ENCODE results near the gene CRIP2. TPM values are rescaled to one million over a fixed set of nuclear protein-coding genes. Genes with fewer than 3 reads are reported as not detected.

Gene CRIP2
- total and polyA plus RNA-seq, 9 donors: 144 to 335 (median 235) TPM

DNA sequence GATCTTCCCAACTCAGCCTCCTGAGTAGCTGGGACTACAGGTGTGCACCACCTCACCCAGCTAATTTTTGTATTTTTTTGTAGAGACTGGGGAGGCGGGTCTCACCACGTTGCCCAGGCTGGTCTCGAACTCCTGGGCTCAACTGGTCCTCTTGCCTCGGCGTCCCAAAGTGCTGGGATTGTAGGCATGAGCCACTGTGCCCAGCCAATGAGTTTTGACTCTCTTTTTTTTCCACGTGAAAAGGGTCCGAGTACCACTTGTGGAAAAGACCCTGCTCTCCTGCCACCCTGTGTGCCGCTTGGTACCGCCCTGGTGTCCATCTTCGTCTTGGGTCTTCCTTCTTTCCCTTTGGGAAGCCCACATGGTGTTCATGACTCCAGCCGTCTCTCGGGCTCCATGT is 34.0 kb downstream of the CRIP2 start:
- no peaks in the 10 kb centered on the region for H3K4me1 ChIP-seq (ENCODE audit: control insufficient read depth, insufficient read depth, low read length)
- peaks cover 25% of the 10 kb centered on the region for H3K27me3 ChIP-seq (ENCODE audit: control insufficient read depth, insufficient read depth, low read length)
- H3K9me3 ChIP-seq (replicated peaks; ENCODE audit: control insufficient read depth, low read depth, low read length): no peaks in the 10 kb centered on the region
- no peak for DNase-seq
- WGBS (ENCODE audit: insufficient coverage): 87% methylated on average over 9 of the region's 12 CpGs
- no peaks in the 10 kb centered on the region for H3K36me3 ChIP-seq (ENCODE audit: control insufficient read depth, insufficient read depth, low read length)
- no peak overlapping the region for H3K27ac ChIP-seq (ENCODE audit: low read length)
- H3K4me3 ChIP-seq (ENCODE audit: low read length): no peak overlapping the region

DNA sequence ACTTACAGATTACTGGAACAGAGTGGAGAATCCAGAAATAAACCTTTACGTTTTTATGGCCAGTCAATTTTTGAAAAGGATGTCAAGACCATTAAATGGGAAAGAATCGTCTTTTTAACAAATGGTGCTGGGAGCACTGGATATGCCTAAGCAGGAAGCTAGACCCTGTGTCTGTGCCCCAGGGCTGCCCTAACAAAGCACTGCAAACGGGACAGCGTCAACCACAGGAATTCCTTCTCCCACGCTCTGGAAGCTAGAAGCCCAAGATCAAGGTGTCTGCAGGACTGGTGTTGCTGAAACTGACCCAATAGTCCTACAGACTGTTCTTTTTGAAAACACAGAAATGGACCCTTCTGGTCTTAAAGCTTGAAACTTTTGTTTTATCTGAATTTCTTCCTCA is 42.5 kb downstream of the CRIP2 start:
- WGBS (ENCODE audit: insufficient coverage): 43% methylated on average over 5 of the region's 5 CpGs
- Histone ChIP-seq H3K9me3 (replicated peaks; ENCODE audit: control insufficient read depth, low read depth, low read length) (no peaks in the 10 kb centered on the region), H3K4me1 (ENCODE audit: control insufficient read depth, insufficient read depth, low read length) (no peaks in the 10 kb centered on the region), H3K36me3 (ENCODE audit: control insufficient read depth, insufficient read depth, low read length) (no peaks in the 10 kb centered on the region), H3K4me3 (ENCODE audit: low read length) (no peak overlapping the region), H3K27ac (ENCODE audit: low read length) (no peak overlapping the region), H3K27me3 (ENCODE audit: control insufficient read depth, insufficient read depth, low read length) (peaks cover 17% of the 10 kb centered on the region)
- no peak for DNase-seq

- H3K27ac ChIP-seq (ENCODE audit: low read length): no peak overlapping the region
- no peak for DNase-seq
- 65% methylated on average over 3 of the region's 14 CpGs for WGBS (ENCODE audit: insufficient coverage)
- no peaks in the 10 kb centered on the region for H3K4me1 ChIP-seq (ENCODE audit: control insufficient read depth, insufficient read depth, low read length)
- no peaks in the 10 kb centered on the region for H3K36me3 ChIP-seq (ENCODE audit: control insufficient read depth, insufficient read depth, low read length)
- H3K27me3 ChIP-seq (ENCODE audit: control insufficient read depth, insufficient read depth, low read length): peaks cover 20% of the 10 kb centered on the region
- no peak overlapping the region for H3K4me3 ChIP-seq (ENCODE audit: low read length)
- H3K9me3 ChIP-seq (replicated peaks; ENCODE audit: control insufficient read depth, low read depth, low read length): no peaks in the 10 kb centered on the region
Observed at GRCh38 chr14:105519946-105520698, 45.5 kb downstream of the CRIP2 start.

DNA sequence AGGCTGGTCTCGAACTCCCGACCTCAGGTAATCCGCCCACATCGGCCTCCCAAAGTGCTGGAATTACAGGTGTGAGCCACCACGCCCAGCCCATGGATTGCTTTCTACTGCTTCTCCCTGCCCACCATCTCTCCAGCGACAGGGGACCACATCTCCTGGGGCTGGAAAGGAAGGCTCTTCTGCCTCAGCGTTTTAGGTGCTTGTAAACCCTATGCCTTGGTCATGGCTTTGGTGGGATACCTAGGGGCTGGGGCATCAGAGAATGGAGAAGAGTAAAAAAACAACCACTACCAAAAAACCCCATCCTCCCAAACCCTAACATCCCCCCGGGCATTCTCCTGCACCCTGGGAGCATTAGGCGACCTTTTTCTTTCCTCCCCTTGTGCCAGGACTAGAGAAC is 50.7 kb downstream of the CRIP2 start:
- Histone ChIP-seq H3K9me3 (replicated peaks; ENCODE audit: control insufficient read depth, low read depth, low read length) (no peaks in the 10 kb centered on the region), H3K4me1 (ENCODE audit: control insufficient read depth, insufficient read depth, low read length) (peaks cover 28% of the 10 kb centered on the region), H3K27me3 (ENCODE audit: control insufficient read depth, insufficient read depth, low read length) (peaks cover 51% of the 10 kb centered on the region), H3K4me3 (ENCODE audit: low read length) (no peak overlapping the region), H3K36me3 (ENCODE audit: control insufficient read depth, insufficient read depth, low read length) (no peaks in the 10 kb centered on the region), H3K27ac (ENCODE audit: low read length) (no peak overlapping the region)
- WGBS (ENCODE audit: insufficient coverage): 81% methylated on average over 5 of the region's 9 CpGs
- peak; percentile 17 for DNase-seq

DNA sequence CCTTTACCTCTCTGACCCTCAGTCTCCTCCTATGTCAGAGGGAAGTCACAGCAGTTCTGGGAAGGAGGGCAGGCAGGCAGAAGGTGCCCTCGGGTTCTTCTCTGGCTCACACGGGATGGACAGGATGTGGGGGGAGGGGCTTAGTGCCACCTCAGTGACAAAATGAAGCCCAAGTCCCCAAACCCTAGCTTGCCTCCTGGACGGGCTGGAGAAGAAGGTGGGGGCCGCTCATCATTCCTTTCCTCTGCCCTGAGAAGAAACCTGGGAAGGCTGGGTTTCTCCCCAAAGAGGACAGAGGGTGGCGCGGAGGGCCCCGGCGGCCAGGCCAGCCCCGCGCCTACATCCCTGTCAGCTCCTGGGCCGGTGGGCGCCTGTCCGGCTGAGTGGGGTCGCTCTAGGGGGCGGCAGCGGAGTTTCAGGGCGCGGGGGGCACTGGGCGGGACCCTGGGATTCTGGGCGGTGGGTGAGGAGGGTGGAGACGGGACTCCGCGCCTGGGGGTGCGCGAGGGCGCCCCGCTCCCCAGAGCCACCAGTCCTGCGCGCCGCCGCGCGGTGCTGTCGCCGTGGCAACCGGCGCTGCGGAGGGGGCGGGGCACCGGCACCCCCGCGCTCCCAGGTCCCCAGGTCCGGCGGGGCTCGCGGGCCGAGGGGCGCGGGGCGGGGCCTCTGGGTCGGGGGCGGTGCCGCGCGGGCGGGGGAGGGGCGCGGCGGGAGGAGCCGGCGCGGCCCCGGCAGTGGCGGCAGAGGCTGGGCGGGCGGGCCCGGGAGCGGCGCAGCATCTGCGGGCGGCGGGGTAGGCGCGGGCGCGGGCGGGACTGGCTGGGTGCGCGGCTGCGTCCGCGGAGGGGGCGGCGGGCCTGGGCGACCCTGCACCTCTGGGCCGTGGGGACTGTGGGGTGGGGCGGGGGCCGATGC is 51.5 kb downstream of the CRIP2 start, which contains the start of gene TMEM121:
TSS of gene TMEM121 (plus strand) at position 723 of the 915 bp plus-strand sequence. CDS start 2,252 bp downstream, outside the sequence.
- DNase-seq: peak; percentile 38
- no peaks in the 10 kb centered on the region for H3K36me3 ChIP-seq (ENCODE audit: control insufficient read depth, insufficient read depth, low read length)
- peaks cover 51% of the 10 kb centered on the region for H3K27me3 ChIP-seq (ENCODE audit: control insufficient read depth, insufficient read depth, low read length)
- peaks cover 28% of the 10 kb centered on the region for H3K4me1 ChIP-seq (ENCODE audit: control insufficient read depth, insufficient read depth, low read length)
- peak within 1 kb of the TSS; percentile 55 for H3K4me3 ChIP-seq (ENCODE audit: low read length)
- H3K27ac ChIP-seq (ENCODE audit: low read length): no peak within 1 kb of the TSS
- no peaks in the 10 kb centered on the region for H3K9me3 ChIP-seq (replicated peaks; ENCODE audit: control insufficient read depth, low read depth, low read length)
- WGBS (ENCODE audit: insufficient coverage): under 1% methylated on average over 69 of the region's 88 CpGs

DNA sequence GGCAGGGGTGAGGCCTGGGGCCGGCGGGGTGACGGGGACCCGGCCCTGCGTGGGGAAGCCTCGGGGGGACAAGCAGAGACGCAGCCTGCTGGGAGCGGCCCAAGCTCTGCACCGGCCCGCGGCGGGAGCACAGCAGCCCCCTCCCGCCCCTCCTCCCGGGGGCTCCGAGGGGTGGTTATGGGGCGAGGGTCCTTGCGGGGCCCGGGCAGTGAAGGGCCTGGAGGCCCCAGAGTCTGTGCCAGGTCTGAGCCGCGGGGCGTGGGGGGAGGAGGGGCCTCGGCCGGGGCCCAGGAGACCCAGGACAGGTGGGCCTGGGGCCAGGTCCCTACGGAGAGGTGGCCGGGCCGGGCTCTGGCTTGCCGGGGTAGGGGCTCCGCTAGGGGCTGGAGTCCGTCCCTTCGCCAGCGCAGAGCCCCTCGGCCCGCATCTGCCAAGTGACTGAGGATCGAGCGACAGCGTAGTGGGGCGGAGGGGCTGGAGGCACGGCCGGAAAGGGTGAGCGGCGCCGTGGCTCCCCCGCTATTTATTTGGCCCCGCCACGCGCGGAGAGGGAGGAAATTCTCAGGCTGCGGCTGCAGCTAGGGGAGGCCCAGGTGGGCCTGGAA is 52.3 kb downstream of the CRIP2 start:
- Histone ChIP-seq H3K4me1 (ENCODE audit: control insufficient read depth, insufficient read depth, low read length) (peaks cover 28% of the 10 kb centered on the region), H3K4me3 (ENCODE audit: low read length) (peak overlapping the region; percentile 55), H3K9me3 (replicated peaks; ENCODE audit: control insufficient read depth, low read depth, low read length) (no peaks in the 10 kb centered on the region), H3K36me3 (ENCODE audit: control insufficient read depth, insufficient read depth, low read length) (no peaks in the 10 kb centered on the region), H3K27ac (ENCODE audit: low read length) (no peak overlapping the region), H3K27me3 (ENCODE audit: control insufficient read depth, insufficient read depth, low read length) (peaks cover 50% of the 10 kb centered on the region)
- DNase-seq: peak; percentile 27
- 2% methylated on average over 33 of the region's 48 CpGs for WGBS (ENCODE audit: insufficient coverage)

GRCh38 chr14:105527381-105527825 is 52.8 kb downstream of the CRIP2 start:
- Histone ChIP-seq H3K4me1 (ENCODE audit: control insufficient read depth, insufficient read depth, low read length) (peaks cover 28% of the 10 kb centered on the region), H3K4me3 (ENCODE audit: low read length) (peak overlapping the region; percentile 55), H3K36me3 (ENCODE audit: control insufficient read depth, insufficient read depth, low read length) (no peaks in the 10 kb centered on the region), H3K27me3 (ENCODE audit: control insufficient read depth, insufficient read depth, low read length) (peaks cover 46% of the 10 kb centered on the region), H3K27ac (ENCODE audit: low read length) (no peak overlapping the region), H3K9me3 (replicated peaks; ENCODE audit: control insufficient read depth, low read depth, low read length) (no peaks in the 10 kb centered on the region)
- DNase-seq: peak; percentile 34
- 14% methylated on average over 21 of the region's 23 CpGs for whole genome bisulfite sequencing (ENCODE audit: insufficient coverage)

GRCh38 chr14:105527826-105528585 is 53.4 kb downstream of the CRIP2 start:
- WGBS (ENCODE audit: insufficient coverage): 5% methylated on average over 65 of the region's 67 CpGs
- H3K27me3 ChIP-seq (ENCODE audit: control insufficient read depth, insufficient read depth, low read length): peaks cover 44% of the 10 kb centered on the region
- no peaks in the 10 kb centered on the region for H3K9me3 ChIP-seq (replicated peaks; ENCODE audit: control insufficient read depth, low read depth, low read length)
- peak; percentile 88 for DNase-seq
- H3K36me3 ChIP-seq (ENCODE audit: control insufficient read depth, insufficient read depth, low read length): no peaks in the 10 kb centered on the region
- H3K4me1 ChIP-seq (ENCODE audit: control insufficient read depth, insufficient read depth, low read length): peaks cover 28% of the 10 kb centered on the region
- H3K4me3 ChIP-seq (ENCODE audit: low read length): peak overlapping the region; percentile 55
- no peak overlapping the region for H3K27ac ChIP-seq (ENCODE audit: low read length)

GRCh38 chr14:105528586-105529318 is 54.1 kb downstream of the CRIP2 start:
- Histone ChIP-seq H3K9me3 (replicated peaks; ENCODE audit: control insufficient read depth, low read depth, low read length) (no peaks in the 10 kb centered on the region), H3K4me3 (ENCODE audit: low read length) (peak overlapping the region; percentile 13), H3K27me3 (ENCODE audit: control insufficient read depth, insufficient read depth, low read length) (peaks cover 46% of the 10 kb centered on the region), H3K27ac (ENCODE audit: low read length) (no peak overlapping the region), H3K4me1 (ENCODE audit: control insufficient read depth, insufficient read depth, low read length) (peaks cover 28% of the 10 kb centered on the region), H3K36me3 (ENCODE audit: control insufficient read depth, insufficient read depth, low read length) (no peaks in the 10 kb centered on the region)
- 13% methylated on average over 87 of the region's 89 CpGs for WGBS (ENCODE audit: insufficient coverage)
- DNase-seq: peak; percentile 32
